ENCODE results near the gene TPO.

Gene TPO

DNA sequence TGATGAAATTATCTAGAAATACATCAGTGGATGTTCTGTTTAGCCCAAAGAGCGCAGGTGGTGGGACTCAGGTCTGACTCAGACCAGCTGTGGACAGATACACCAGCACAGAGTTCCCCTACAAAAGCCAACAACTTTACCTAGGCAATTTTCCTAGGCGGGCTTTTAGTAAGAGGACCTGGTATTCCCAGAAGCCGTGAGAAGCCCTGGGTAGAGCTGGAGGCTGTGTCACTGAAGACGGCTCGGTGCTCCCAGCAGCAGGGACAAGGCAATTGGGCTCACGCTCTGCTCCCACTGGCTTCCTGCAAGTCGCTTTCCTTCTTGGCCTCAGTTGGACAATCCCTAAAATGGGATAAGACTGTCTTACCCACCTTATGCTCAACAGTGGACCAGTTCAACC is 41.1 kb downstream of the TPO start:
- DNase-seq = no peak

DNA sequence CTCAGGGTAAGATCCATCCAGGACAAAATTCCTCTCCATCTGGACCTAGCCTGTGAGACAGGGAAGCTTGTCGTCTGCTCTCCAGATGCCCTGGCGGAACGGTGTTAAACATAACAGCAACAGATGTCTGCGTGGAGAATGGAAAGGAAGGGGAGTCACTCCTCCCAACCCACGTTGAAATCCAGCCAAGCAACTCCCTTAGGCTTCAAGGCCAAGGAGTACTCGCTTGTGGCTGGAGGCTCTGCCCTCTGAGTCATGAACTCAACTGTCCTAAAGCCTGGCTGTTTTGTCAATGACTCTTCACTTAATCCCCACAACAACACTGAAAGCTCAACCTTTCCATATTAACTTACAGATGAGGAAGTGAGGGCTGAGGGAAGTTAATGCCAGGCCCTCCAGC is 42.2 kb downstream of the TPO start:
- no peak for DNase-seq

DNA sequence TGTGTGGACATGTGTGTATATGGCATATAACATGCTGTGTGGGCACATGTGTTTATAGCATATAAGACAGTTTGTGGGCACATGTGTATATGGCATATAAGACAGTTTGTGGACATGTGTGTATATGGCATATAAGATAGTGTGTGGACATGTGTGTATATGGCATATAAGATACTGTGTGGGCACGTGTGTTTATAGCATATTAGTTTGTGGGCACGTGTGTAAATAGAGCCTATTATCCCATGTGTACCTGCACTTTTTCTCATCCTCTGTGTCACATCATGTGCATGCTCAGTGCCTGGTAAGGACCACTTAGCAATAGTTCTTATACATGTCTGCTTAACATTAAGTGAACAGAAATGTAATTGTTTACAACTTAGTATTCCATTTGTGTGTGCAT is 45.2 kb downstream of the TPO start:
- DNase-seq = no peak

DNA sequence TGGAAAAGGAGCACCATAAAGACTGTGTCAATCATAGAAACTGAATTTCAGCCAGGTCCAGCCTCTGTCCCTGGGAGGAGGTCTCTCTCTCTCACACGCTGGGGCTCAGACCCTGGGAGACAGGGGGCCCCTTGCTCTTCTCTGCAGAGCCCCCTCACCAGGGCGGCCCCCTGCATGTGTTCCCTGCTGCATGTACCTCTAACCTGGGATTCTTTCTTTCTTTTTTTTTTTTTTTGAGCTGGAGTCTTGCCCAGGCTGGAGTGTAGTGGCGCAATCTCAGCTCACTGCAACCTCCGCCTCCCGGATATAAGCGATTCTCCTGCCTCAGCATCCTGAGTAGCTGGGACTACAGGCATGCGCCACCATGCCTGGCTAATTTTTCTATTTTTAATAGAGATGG is 46.5 kb downstream of the TPO start:
- no peak for DNase-seq

DNA sequence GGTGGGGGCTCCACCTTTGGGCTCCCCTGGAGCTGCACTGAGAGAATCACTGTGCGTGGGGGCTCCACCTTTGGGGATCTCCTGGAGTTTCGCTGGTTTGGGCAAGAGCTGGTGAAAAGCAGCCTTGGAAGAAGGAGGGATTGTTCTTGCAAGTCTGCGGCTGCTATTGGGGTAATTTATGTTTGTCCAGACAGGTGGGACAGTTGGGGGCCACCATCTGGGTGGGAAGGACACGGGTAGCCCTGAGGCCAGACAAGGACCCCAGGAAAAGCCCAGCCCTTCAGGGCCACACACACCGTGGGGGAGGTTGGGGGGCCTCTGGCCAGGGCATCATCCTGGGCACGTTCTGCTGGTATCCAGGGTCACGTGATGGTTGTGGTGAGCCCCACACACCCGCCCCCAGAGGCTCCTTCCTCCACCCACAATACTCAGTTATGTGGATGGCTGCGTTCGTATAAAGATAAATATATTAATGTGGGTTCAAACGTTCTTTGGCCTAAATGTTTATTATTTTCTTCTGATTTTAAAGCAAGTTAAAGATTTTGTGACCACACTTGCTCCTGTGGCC is 47.7 kb downstream of the TPO start:
- DNase-seq = no peak

DNA sequence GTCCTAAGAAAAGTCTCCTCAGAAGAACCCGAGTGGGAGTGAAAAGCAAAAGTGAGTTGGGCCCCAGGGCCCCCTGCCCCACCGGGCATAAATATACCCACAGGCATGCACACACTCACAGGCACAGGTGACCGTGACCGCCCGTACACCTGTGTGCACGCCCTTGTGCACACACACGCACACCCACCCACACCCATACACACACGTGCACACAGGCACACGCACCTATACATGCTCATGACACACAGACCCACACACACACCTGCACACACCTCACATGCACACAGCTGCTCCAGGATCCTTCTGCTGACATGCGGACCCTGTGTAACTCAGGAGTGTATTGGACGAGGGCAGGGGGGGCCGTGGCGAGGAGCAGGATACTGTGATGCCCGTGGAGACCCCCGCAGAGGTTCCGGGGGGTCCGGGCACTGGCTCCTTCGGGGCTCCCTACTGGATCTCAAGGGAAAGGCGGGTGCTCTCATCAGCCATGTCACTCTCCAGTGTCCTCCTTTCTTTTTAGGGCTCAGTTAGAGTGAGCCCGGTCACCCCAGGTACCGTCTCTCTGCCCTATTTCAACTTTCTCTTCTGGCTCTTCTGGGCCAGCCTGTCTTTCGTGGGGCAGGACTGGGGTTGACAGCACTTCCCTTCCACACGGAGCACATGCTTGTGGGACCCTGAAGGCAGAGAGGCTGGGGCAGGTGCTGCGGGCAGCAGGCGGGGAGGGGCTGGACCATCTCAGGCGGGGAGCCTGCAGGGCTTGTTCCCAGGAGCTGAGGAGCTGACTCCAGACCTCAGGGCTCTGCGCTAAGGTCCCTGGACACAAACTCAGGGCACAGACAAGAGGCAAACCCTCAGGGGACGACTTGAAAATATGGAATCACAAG is 48.5 kb downstream of the TPO start:
- no peak for DNase-seq

DNA sequence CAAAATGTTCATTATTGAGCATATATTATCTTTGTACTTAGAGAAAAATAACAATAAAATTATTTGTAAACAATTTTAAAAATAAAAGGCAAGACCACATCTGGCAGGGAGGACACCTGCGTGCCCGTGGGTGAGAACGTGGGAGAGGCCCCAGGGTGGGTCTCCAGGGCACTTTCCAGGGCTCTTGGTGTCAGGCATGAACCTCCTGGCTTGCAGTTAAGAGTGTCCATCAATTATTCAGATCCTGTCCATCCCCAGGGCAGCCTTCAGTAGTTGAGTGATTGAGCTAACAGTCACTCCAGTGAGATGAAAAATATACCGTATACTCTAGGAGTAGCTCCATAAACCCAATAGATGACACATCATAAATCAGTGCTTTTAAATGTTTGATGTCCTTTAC is 49.7 kb downstream of the TPO start:
- DNase-seq = no peak

DNA sequence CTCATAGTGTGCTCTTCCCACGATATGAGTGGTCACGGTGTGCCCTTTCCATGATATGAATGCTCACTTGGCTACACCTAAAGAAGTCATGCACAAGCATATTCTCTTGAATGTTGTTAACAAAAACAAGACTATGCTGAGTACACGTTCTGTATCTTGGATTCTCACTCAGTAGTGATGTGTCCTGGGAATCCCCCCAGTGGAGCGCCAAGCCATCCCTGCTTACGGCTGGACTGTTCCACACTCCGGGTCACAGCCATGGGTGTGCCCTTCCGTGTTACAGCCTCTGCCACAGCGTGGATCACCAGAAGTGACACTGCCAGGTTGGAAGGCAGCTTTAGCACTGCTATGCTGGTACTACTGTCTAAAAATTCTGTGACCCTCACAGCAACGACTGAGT is 59.1 kb downstream of the TPO start:
- no peak for DNase-seq

DNA sequence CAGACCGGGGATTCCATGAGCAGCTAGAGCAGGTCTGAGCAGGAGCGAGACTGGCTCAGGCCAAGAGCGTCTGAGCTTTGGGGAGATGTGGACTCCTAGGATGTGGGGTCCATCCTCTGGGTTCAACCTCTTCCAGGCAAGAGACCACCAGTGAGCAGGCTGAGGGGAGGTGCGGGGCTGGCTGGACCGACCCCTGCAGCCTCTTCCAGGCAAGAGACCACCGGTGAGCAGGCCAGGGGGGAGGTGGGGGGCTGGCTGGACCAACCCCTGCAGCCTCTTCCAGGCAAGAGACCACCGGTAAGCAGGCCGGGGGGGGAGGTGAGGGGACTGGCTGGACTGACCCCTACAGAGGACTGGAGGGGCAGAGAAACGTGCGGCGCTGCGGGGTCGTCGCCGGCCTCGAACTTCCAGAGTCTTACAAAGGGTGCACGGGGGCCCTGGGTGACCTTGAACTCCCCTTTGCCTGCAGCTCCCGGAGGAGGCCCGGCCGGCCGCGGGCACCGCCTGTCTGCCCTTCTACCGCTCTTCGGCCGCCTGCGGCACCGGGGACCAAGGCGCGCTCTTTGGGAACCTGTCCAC is 63.4 kb downstream of the TPO start:
- no peak for DNase-seq

DNA sequence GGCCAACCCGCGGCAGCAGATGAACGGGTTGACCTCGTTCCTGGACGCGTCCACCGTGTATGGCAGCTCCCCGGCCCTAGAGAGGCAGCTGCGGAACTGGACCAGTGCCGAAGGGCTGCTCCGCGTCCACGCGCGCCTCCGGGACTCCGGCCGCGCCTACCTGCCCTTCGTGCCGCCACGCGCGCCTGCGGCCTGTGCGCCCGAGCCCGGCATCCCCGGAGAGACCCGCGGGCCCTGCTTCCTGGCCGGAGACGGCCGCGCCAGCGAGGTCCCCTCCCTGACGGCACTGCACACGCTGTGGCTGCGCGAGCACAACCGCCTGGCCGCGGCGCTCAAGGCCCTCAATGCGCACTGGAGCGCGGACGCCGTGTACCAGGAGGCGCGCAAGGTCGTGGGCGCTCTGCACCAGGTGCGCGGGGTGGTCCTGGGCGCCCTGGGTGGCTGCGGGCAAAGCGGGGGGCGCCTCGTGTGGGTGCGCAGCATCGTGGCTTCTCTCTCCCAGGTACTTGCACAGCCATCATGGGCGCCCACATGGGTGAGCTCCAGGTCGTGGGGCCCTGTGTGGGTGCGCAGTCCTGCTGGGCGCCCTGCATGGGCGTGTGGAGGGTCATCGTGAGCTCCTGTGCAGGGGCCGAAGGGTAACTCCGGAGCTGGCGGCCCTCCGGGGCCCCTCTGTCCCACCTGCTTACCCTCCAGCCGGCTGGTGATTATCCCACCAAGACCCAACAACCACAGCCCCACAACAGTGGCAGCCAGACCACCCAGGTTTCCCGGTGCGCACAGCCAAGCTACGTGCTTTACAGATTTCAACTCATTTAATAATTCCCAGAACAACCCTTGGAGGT is 64.2 kb downstream of the TPO start:
- no peak for DNase-seq

DNA sequence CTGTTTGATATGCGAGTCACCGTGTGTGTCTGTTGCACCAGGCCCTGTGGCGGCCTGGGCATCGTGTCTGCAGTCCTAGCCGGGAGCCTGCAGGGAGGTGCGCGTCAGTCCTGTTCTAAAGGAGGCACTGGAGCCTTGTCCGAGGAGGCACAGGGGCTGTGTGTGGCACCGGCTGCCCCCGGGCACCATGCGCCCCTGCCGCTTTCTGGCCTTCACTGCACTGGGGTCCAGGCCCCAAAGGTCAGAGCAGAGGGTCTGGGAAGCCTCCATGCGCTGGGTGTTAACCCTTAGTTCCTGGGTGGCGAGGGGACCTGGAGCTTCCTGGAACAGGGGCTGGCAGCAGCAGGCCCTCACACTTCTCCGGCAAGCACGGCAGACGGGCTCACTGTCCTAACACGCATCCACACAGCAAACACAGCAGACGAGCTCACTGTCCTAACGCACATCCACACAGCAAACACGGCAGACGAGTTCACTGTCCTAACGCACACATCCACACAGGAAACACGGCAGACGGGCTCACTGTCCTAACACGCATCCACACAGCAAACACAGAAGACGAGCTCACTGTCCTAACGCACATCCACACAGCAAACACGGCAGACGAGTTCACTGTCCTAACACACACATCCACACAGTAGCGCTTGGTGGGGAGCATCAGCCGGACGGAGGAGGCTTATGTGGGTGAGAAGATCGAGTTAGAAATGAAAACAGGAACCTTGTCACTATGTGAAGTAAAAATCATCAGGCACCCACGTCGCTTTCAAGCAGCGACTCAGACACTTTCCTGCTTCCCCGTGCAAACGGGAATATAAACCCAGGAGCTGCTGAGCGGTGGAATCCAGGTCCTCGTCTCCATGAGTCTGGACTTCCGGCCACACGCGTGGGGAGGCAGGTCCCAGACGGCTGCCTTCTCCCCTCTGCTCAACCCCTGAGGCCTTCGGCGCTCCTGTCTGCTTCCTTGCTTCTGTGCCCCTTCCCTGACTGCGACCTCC is 65.3 kb downstream of the TPO start:
- no peak for DNase-seq

DNA sequence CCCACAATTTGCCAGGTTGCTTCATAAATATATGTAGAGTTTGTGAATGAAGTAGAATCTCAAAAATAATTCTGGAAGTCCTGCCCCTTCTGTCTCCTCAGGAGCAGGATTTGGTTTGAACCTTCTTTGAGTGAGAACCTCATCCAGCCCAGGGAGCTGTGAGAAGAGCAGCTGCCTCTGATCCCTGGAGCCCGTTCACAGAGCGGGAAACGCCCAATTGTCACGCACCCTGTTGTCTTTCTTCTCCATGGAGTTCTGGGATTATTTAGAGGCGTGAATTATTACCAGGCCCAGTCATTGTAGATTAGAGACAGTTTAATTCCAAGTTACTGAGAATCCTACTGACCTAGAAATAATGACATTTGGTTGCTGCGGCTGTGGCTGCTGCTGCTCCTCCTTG is 66.1 kb downstream of the TPO start:
- no peak for DNase-seq

DNA sequence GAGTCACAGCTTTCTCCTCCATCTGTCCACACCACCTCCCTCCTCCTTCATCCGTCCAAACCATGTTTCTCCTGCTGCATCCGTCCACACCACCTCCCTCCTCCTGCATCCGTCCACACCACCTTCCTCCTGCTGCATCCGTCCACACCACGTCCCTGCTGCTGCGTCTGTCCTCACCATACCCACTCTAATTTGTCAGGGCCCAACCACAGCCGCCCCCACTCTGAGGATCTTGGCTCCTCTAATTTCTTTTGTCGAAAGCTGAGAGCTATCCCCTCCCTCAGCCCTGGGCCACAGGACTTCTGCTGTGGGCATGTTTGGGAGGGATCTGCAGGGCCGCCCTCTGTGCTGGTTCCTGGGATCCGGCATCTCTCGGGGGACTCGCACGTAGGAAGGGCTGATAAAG is 67.4 kb downstream of the TPO start:
- DNase-seq = no peak

DNA sequence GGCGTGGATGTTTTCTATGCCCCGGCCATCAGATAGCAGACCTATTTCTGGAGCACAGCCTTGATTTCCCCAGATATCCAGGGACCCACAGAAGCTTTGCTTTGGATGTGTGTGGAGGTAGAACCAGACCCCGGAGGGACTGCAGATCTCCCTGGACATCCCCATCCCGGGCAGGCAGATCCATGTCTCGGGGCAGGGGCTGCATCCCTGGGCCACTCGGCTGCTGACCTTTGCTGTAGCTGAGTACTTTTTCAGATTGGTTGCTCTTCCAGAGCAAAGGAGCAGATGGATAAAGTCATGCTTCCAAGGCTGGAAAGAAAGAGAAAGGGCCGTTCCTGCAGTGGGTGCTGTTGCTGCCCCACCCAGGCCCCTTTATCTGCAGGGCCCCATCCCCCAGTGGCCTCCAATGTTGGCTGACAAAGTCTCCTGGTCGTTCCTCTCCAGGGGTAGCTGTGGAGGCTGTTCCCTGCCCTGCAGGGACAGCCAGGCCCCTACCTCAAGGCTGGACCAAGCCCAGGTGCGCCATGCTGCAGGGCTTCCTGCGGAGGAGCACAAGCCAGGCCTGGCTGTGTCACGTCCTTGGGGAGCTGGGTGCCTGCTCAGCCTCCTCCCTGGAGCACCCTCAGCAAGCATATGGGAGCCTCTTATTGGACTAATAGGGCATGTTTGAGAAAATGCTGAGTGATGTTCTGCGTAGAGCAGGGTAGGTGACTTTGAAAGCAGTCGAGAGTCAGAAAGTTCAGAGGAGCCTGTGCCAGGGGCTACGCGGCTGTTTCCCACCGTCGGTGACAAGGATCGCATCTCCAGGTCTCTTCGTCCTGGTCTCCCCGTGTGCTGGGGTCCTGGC is 68.4 kb downstream of the TPO start:
- no peak for DNase-seq

DNA sequence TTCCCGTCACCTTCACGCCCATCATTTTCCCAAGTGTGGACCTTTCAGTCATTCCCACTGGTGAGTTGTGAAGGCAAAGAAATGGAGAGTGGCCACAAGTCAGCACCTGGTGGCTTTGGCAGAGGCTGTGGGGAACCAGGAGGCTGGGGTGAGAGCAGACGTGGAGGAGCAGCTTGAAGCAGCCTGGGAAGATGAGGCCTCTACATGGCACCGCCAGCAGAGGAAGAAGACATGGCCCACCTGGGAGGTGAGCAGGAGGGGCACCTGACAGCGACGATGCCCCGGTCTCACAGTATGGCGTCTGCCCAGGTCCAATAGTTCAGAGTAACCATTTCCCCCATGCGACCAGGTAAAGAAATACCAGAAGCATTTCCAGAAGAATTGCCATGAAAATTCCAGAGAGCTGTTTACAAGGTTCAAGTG is 69.0 kb downstream of the TPO start:
- DNase-seq = no peak

DNA sequence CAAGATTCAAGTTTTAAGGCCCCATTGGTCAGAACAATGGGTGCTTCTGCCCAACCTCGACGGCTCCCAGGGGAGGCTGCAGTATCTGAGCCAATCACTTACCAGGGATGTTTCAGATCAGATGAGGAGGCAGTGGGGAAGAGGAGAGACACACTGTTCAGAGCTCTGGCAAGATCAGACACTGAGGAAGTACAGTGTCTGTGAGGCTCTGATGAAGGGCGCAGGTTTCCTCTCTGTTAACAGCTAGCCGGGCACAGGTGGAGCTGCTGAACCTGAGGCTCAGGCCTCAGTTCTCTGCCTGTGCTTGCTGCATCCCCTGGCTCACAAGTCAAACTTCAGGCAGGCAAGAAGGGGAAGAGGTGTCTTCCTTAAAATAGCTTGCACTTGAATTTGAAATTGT is 69.7 kb downstream of the TPO start:
- DNase-seq = no peak

DNA sequence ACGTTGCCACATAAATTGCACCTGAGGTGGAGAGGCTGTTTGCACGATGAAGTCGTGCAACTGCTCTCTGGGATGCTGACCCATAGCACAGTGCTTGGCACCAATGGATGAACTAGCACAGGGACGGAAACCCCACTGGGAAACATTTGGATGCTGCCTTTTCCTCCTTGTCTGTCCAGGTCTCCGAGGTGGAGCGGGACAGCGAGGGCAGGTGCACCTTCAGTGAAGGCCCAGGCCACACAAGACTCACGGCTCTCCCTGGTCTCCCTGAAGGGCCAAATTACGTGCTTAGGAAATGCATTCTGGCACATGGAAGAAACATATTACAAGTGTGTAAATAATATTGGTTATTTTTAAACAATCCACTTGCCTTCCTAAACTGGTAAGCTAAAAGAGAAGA is 70.3 kb downstream of the TPO start:
- no peak for DNase-seq

DNA sequence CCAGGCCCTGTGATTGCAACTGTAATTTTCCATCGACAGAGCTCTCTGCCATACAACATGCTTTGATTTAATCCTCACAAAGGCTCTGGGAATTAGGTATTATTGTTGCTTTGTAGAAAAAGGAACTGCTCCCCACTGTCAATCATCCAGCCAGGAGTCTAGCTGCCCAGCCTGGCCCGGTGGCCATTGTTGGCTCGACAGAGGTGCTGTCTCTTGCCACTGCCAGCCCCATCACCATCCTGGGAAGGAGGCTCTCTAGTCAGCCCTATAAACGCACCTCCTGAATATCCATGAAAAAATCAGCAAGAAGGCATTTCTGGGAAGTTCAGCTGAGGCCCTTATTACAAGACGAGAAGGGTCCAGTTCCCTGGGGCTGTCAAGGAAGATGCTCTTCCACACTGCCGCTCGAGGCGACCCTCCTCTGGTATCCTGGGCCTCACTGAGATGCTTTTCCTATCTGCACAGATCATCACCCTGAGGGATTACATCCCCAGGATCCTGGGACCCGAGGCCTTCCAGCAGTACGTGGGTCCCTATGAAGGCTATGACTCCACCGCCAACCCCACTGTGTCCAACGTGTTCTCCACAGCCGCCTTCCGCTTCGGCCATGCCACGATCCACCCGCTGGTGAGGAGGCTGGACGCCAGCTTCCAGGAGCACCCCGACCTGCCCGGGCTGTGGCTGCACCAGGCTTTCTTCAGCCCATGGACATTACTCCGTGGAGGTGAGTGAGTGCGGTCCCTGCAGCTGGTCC is 71.0 kb downstream of the TPO start:
- no peak for DNase-seq

DNA sequence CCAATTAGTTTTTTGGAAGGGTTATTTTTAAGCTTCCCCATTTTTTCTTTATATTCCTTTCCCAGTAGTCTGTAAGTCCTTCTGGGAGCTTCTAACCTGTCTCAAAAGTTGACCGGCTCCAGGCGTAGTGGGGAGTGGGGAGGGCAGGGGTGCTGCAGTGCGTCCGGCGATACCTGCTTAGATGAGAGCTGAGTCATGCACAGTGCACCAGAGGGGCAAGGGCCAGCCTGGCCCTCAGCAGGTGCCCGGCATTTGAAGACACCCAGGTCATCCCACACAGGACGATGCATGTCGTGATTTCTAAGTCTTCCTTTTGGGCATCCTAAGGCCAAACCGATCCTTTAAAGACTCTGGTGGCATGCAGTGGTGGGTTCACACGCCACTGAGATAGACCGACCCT is 73.4 kb downstream of the TPO start:
- DNase-seq = no peak

DNA sequence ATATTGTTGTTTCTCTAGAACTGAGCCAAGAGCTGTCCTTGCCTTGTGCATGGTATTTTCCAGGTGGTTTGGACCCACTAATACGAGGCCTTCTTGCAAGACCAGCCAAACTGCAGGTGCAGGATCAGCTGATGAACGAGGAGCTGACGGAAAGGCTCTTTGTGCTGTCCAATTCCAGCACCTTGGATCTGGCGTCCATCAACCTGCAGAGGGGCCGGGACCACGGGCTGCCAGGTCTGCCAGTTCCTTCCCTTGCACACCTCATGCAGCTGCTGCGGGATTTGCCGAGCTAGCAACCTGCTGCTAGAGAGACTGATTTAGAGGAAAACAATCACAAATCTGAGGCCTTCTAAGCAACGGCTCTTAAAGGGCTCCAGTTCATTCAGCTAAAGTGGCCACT is 74.5 kb downstream of the TPO start:
- no peak for DNase-seq
